ENCODE results near the gene TUBG1.

TUBG1 gene

DNA sequence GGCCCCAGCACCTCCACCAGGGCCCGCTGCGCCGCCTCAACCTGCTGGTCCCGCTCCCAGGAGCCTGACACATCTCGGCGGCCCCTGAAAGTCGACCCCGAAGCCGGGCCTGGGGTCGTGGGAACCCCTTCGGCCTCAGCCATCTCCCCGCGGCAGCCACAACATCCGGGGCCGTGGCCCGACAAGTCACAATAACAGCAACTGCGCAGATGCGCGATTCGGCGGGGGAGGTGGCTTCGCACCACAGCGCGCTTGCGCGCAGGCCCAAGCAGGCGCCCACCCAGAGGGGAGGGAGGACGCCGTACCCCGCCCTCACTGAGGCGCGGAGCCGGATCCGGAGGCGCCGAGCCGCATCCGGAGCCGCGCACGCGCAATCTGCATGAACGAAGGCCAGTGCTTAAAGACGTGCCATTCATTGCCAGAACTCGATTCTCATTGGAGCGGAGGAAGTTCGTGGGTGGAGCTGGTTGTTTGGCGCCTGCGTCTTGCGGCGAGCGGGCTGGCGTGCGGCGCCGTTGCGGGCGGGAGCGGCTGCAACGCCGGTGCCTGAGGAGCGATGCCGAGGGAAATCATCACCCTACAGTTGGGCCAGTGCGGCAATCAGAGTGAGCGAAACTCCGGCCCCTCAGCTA is at the start of gene TUBG1, which contains the start of gene RETREG3:
TUBG1 (plus strand) TSS at position 502 of the 632 bp plus-strand sequence; CDS start at position 557, 55 bp downstream.
RETREG3 (minus strand) TSS at position 193 of the 632 bp plus-strand sequence; CDS start at position 143, 50 bp downstream.
- peak; percentile 95 to 99 (median 98) for DNase-seq (ENCODE audit: low read depth in 2 of 3, low spot score in 1 of 3)

DNA sequence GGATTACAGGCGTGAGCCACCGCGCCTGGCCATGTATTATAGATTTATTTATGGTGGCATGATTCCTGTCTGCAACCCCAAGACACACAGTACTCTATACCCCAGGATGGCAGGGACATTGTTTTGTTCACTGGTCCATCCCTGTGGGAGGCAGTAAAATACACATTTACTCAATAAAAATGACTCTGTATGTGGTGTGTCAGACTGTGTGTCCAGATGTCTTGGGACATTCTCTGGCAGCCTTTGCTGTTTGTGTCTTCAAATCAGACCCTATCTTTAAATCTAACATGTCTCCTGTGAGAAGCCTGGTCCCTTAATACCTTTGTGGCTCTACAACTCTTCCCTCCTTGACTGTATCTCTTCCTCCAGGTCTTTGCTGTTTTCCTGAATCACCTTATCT is 49.2 kb upstream of the TUBG1 start:
- DNase-seq (ENCODE audit: low read depth in 2 of 3, low spot score in 1 of 3), result no peak

DNA sequence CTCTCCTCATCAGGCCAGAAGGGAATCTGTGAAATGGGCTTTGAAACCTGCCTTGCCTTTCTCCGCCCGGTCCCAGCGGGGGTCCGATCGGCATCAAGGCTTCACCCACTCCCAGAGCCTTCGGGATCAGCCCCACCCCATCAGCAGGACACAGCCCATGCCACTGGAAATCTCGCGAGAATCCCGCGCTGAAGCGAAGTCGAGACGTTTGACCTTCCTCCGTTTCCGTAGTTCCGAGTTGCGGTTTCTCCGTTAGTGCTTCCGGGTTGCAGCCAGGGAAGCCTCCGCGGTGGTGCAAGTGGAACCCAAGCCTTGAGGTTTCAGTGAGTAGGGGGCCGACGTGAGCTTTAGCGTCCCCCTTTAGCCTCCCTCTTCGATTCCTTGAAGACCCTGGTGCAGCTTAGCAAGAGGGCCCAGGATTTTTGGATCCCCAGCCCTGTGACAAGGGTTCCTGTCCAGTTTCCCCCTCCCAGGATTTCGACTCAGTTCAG is 47.5 kb upstream of the TUBG1 start, which contains the start of gene COASY:
COASY (plus strand) TSS at position 252 of the 491 bp plus-strand sequence. CDS start 475 bp downstream, outside the sequence.
- peak; percentile 90 to 94 (median 90) for DNase-seq (ENCODE audit: low read depth in 2 of 3, low spot score in 1 of 3)

DNA sequence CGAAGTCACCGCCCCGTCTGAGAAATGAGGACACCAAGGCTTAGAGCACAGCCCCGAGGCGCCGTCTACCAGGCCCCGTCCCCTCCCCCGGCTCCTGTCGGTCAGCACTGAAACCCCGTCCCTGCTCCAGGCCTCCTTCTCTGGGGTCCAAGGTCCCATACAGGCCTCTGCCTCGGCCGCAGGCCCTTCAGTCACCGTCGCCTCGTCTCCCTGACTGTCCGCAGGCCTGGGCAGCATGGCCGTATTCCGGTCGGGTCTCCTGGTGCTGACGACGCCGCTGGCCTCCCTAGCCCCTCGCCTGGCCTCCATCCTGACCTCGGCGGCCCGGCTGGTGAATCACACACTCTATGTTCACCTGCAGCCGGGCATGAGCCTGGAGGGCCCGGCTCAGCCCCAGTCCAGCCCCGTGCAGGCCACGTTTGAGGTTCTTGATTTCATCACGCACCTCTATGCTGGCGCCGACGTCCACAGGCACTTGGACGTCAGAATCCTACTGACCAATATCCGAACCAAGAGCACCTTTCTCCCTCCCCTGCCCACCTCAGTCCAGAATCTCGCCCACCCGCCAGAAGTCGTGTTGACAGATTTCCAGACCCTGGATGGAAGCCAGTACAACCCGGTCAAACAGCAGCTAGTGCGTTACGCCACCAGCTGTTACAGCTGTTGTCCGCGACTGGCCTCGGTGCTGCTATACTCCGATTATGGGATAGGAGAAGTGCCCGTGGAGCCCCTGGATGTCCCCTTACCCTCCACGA is 46.9 kb upstream of the TUBG1 start:
- DNase-seq (ENCODE audit: low read depth in 2 of 3, low spot score in 1 of 3), result no peak

DNA sequence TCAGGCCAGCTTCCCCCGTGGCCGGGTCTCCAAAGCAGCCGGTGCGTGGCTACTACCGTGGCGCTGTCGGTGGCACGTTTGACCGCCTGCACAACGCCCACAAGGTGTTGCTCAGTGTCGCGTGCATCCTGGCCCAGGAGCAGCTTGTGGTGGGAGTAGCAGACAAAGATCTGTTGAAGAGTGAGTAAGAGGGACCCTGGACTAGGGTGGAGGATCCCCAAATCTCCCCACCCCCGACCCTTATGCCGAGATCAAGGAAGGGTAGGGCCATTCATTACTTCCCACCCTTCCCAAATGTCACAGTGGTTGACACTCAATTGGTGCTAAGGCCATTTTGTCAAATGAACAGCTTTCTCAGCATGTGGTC is 46.4 kb upstream of the TUBG1 start:
- no peak for DNase-seq (ENCODE audit: low read depth in 2 of 3, low spot score in 1 of 3)

DNA sequence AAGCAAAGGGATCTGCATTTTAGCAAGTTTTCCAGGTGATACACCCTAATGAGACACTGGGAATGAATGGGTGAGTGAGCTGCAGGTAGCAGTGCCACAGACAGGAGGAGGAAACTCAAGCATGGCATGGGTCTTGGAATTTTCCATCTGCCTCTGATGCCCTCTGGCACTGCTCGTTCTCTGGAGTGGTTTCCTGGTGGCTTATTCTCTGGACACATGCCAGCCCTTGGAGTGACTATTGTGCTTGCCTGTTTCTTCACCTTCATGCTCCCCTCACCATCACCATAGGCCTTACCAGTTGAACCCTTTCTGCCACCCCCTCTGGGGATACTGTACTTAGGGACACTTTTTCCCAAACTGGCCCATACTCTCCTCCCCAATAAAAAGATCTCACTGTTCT is 45.9 kb upstream of the TUBG1 start:
- DNase-seq (ENCODE audit: low read depth in 2 of 3, low spot score in 1 of 3), result no peak

DNA sequence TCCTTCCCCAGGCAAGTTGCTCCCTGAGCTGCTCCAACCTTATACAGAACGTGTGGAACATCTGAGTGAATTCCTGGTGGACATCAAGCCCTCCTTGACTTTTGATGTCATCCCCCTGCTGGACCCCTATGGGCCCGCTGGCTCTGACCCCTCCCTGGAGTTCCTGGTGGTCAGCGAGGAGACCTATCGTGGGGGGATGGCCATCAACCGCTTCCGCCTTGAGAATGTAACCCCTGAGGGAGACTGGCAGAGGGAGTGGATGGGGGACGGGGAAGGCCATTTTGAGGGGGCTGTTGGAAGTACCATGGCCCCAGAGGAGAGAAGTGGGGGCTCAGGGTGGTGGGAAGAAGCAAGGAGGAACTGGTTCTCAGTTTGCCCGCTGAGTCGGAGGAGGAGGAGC is 45.5 kb upstream of the TUBG1 start:
- no peak for DNase-seq (ENCODE audit: low read depth in 2 of 3, low spot score in 1 of 3)

DNA sequence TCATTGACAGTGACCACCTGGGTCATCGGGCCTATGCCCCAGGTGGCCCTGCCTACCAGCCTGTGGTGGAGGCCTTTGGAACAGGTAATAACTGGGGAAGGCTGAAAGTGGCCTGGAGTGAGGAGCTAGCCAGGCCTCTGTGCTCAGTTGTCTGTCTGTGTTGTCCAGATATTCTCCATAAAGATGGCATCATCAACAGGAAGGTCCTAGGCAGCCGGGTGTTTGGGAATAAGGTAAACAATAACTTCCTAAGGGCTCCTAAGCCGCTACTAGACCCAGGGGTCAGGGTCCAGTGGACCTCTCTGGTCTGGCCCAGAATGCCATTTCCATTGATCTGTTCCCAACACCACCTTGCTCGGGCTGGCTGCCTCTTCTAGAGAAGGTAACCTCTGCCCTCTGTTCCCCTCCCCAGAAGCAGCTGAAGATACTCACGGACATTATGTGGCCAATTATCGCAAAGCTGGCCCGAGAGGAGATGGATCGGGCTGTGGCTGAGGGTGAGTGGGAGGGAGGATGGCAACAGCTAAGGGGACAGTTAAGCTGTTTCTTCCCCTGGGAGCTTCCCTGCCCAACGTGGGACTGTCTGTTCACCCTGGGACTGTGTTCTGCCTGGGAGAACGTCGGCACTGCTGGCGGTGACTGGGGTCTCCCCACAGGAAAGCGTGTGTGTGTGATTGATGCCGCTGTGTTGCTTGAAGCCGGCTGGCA is 44.5 kb upstream of the TUBG1 start:
- no peak for DNase-seq (ENCODE audit: low read depth in 2 of 3, low spot score in 1 of 3)

DNA sequence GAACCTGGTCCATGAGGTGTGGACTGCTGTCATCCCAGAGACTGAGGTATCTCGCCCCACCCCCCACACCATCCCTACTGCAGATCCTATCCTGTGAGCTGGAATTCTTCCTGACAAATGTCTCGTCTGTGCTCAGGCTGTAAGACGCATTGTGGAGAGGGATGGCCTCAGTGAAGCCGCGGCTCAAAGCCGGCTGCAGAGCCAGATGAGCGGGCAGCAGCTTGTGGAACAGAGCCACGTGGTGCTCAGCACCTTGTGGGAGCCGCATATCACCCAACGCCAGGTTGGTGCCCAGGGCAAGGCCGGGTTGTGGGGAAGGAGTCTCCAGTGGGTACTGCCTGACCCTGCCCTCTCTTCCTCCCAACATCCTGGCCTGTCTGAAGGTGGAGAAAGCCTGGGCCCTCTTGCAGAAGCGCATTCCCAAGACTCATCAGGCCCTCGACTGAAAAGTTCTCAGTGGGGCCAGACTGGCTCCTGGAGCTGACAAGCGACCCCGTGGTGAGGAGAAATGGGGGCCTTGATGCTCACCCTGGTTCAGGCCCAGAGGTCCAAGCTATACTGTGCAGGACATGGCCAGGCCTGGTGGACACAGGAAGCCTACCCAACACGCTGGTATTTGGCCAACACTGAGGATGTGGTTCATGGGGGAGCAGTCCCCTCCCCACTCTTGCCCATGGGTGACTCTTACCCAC is 43.8 kb upstream of the TUBG1 start:
- DNase-seq (ENCODE audit: low read depth in 2 of 3, low spot score in 1 of 3), result no peak

DNA sequence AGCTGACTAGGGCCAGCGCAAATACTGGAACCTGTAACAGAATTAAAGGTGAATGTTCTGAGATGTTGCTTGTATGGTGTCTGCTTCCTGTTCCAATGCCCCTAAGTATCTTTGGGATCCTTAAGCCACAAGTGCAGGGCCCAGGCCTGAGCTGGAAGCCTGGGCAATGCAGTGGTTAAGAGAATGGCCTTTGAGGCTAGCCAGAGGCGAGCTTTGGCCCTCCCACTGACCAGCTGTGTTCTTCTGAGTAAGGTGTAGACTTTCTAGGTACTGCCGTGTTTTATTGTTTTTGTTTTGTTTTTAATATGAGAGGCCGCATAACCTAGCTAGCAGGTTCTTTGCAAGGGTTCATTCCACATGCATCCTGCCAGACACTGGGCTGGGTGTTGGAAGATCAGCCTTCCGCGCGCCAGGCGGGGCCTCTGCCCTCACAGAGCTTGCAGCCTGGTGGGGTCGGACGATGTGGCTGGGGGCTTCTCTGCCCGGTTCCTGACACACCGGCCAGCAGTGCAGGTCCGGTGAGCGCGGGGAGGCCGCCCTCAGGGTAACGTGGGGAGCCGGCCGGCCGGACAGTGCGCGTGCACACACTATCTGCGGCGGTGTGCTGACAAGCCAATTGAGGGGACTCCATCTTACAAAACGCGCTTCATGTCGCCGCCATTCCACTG is 43.1 kb upstream of the TUBG1 start:
- DNase-seq (ENCODE audit: low read depth in 2 of 3, low spot score in 1 of 3), result no peak

DNA sequence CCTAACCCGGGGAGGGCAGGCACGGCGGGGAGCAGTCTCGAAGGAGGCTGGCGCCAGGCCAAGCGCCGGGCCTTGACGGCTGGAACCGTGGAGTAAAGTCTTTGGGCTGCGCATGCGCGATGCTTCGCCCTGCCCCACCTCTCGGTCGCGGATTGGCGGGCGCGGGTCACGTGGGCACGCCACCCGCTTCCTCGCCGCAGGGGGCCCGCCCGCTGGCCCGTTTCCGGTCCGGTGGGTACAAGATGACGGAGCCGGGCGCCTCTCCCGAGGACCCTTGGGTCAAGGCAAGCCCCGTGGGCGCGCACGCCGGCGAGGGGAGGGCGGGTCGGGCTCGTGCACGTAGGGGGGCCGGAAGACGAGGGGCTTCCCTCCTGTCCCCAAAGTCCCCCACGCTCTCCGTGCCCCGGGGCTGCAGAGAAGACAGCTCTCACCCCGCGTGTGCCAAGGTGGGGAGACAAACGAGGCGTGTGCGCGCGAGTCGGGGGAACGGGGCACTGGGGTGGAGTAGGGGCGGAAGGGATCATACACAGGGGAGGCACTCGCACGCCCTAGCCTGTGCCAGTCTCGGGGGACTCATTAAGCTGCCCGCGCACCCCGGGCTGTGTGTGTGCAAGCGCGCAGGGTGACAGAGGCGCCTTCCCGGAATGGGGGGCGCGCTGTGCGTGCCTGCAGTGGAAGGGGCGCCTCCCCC is 42.5 kb upstream of the TUBG1 start, which contains the start of gene MLX:
MLX (plus strand) TSS at position 218 of the 691 bp plus-strand sequence; CDS start at position 243, 25 bp downstream.
- peak; percentile 85 to 88 (median 85) for DNase-seq (ENCODE audit: low read depth in 2 of 3, low spot score in 1 of 3)

DNA sequence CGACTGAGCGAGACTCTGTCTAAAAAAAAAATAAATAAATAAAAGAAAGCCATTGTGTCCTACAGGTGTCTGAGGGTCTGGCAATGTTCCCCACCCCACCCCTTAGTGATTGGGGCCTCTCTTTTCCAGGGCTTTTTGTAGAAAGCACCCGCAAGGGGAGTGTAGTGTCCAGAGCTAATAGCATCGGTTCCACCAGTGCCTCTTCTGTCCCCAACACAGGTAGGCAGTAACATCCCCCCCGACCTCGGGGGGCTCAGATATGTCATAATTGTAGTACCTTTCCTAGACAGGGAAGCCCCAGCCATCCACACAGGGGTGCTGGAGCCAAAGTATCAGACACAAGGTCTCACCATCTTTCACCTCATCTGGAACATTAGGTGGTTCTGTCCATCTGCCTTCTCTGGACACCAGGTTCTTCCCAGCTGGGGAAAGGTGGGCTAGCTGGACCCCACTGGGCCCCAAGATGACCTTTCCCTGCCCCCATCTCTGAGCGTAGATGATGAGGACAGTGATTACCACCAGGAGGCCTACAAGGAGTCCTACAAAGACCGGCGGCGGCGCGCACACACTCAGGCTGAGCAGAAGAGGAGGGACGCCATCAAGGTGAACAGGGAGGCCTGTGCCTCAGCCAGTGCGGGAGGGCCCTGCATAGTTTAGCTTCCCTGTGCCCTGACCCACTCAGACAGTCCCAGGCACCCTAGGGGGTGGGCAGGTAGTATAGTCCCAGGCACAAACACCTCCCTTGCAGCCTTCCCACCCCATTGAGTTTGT is 41.0 kb upstream of the TUBG1 start:
- no peak for DNase-seq (ENCODE audit: low read depth in 2 of 3, low spot score in 1 of 3)

DNA sequence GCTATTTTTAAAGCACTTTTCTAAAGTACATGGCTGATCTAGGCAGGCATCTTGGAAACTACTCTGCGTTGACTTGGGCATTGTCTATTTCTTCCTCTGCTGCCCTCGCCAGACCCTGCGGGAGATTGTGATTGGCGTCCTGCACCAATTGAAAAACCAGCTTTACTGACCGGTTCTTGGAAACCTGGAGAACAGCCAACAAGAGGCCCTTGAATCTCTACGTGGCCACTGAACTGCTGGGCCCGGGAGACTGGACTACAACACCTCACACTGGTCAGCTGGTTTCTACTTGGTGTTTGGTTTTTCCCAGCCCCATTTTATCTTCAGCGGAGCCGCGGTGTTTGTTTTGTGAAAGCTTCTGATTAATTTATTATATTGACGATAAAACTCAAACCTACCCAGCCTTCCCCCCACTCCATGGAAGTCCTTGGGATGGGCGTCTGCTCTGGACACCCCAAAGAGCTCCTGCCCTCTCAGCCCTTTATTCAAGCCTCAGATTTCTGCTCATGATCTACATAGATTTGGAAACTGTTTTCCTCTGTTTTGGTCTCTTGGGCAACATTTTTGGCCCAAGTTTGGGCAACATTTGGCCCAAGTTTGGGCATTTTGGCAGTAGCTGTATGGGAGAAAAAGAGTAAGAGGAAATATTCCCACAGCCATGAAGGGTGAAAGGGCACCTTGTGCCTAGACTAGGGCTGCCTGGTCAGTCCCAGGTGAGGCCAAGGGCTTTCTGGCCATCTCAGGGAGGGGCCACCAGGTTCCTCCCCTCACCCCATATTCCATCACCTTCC is 37.9 kb upstream of the TUBG1 start:
- DNase-seq (ENCODE audit: low read depth in 2 of 3, low spot score in 1 of 3), result no peak

DNA sequence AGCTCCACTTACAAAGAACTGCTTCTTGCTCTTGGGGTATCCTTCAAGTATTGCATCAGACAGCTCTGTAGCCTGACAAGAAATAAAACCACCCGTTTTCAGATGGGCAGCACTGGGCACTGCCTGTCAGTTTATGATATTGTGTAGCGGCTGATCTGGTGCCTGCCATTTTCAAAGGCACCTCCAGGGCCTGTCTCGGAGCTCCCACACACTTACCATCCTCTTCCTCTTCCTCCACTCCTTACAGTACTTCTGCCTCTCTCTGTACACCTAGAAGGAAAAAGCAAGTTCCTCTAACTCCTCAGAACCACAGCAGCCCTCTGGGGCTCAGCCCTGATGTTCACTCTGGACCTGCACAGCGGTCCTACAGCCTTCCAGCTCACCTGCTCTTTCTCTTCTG is 36.4 kb upstream of the TUBG1 start:
- DNase-seq (ENCODE audit: low read depth in 2 of 3, low spot score in 1 of 3), result no peak

DNA sequence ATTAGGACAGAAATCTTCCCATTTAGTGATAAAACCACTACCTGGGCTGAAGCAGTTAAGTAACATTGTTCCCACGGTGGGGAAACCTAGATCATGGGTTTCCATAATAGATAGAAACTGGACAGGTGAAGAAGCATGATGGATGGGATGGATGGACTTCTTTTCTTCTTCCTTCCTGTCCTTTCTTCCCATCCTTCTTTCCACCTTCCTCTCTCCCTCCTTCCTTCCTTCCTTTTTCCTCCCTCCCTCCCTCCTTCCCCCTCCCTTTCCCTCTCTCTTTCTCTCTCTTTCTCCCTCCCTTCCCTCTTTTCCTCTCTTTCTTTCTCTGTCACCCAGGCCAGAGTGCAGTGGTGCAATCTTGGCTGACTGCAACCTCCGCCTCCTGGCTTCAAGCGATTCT is 35.0 kb upstream of the TUBG1 start:
- DNase-seq (ENCODE audit: low read depth in 2 of 3, low spot score in 1 of 3), result no peak

DNA sequence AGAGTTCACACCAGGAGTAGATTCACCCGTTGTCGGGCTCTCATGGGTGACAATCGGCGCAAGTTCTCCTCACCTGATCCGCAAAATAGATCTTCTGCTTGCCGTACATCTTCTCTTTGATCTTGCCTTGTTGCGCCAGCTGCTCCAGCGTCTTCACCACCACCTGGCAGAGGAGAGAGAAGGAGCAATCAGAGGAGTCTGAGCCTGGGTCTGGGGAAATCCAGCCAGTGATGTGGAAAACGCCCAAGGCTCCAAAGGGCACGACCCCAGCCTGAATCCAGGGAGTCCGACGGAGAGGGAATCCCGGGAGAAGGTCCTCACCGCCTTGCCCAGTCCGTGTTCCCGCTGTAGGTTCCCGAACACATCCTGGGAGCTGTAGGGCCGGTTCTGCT is 32.3 kb upstream of the TUBG1 start:
- DNase-seq (ENCODE audit: low read depth in 2 of 3, low spot score in 1 of 3), result no peak

DNA sequence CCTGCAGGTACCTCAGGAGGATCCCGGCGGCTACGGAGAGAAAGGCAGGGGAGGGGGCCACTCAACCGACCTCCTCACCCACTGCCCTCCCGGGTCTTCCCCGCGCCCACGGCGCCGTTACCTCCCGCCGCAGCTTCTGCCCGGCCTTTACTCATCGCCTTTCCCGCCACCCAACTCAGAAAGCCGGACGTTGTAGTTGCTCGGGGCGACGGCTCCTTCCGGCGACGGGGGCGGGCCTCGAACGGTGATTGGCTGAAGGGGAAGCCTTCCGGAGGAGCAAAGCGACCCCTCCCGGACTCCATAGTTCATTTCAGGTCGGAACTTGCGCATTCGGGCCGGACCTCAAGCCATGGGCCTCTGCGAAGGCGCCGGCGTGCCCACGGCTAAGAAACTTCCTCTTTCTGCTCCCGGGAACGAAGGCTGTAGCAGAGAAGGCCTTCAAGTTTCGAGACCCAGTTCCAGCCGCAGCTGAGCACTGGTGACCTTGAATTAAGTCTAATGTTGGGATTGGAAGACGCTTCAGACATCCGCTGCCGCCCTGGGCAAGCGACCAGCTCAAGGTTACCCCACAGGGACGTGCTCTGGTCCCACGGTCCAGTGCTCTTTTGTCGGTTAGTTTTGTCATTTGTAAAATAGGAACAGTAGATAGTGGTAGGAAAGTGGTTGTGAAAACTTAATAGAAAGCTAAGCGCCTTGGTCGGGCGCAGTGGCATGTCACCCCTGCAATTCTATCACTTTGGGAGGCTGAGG is 31.8 kb upstream of the TUBG1 start, which contains the start of gene PSMC3IP:
PSMC3IP (minus strand) TSS at position 198 of the 750 bp plus-strand sequence; CDS start at position 155, 43 bp downstream.
- DNase-seq (ENCODE audit: low read depth in 2 of 3, low spot score in 1 of 3), result peak; percentile 91 to 95 (median 95)

Measured in stimulated activated CD4-positive, alpha-beta T cell treated with anti-CD3 and anti-CD28 coated beads, Interleukin-12 subunit alpha, Interleukin-12 subunit beta, amount 100 ng/mL, for 48 hours (primary cell).